ENCODE data around the gene DCUN1D5.

- TF ChIP-seq CTCF (IDR thresholded peaks at IDR 0.05) = no peak
- TF ChIP-seq POLR2A (IDR thresholded peaks at IDR 0.05) = no peak
Measured at GRCh38 chr11:103111400-103111799, 19.4 kb upstream of the DCUN1D5 start.

All from adrenal gland (tissue), 5 donors.